ENCODE data around the gene SOX8.

The SOX8 gene

GRCh38 chr16:1020091-1020399 is 38.5 kb downstream of the SOX8 start:
- no peak overlapping the region for H3K27ac ChIP-seq (ENCODE audit: low read depth, low read length, poor library complexity, severe bottlenecking)
- TF ChIP-seq CTCF (IDR thresholded peaks at IDR 0.05; ENCODE audit: low read length) (no peak), EZH2 (IDR thresholded peaks at IDR 0.05; ENCODE audit: borderline replicate concordance, low read length) (no peak)
- H3K79me2 ChIP-seq (ENCODE audit: insufficient read depth, low read length): no peaks in the 10 kb centered on the region
- 0 out of 2 replicates have a peak, but pooled peaks cover 4% of the 10 kb centered on the region for H3K27me3 ChIP-seq (ENCODE audit: insufficient read depth, low read length)
- H3K36me3 ChIP-seq (ENCODE audit: insufficient read depth, low read length): no peaks in the 10 kb centered on the region
- H3K4me3 ChIP-seq (ENCODE audit: low read depth, low read length, poor library complexity, severe bottlenecking): no peak overlapping the region
- H3F3A ChIP-seq (ENCODE audit: insufficient read depth, low read length): no peaks in the 10 kb centered on the region
- H3K4me1 ChIP-seq (ENCODE audit: insufficient read depth, low read length, severe bottlenecking): no peaks in the 10 kb centered on the region
- H4K20me1 ChIP-seq (ENCODE audit: insufficient read depth, low read length): no peaks in the 10 kb centered on the region
- no peak overlapping the region for H2AFZ ChIP-seq (ENCODE audit: low read length)
- H3K9me2 ChIP-seq (ENCODE audit: low read depth, low read length): no peaks in the 10 kb centered on the region
- H3K9me3 ChIP-seq (ENCODE audit: low read length): no peaks in the 10 kb centered on the region
- H3K4me2 ChIP-seq (ENCODE audit: low read length): no peak overlapping the region
- no peak overlapping the region for H3K9ac ChIP-seq (ENCODE audit: low read length)

- TF ChIP-seq EZH2 (IDR thresholded peaks at IDR 0.05; ENCODE audit: borderline replicate concordance, low read length) (no peak), CTCF (IDR thresholded peaks at IDR 0.05; ENCODE audit: low read length) (no peak)
- H3K79me2 ChIP-seq (ENCODE audit: insufficient read depth, low read length): no peaks in the 10 kb centered on the region
- 0 out of 2 replicates have a peak, but pooled peaks cover 4% of the 10 kb centered on the region for H3K27me3 ChIP-seq (ENCODE audit: insufficient read depth, low read length)
- H3K4me1 ChIP-seq (ENCODE audit: insufficient read depth, low read length, severe bottlenecking): no peaks in the 10 kb centered on the region
- no peaks in the 10 kb centered on the region for H3K9me3 ChIP-seq (ENCODE audit: low read length)
- no peaks in the 10 kb centered on the region for H4K20me1 ChIP-seq (ENCODE audit: insufficient read depth, low read length)
- no peaks in the 10 kb centered on the region for H3K36me3 ChIP-seq (ENCODE audit: insufficient read depth, low read length)
- no peak overlapping the region for H3K27ac ChIP-seq (ENCODE audit: low read depth, low read length, poor library complexity, severe bottlenecking)
- H3K9ac ChIP-seq (ENCODE audit: low read length): no peak overlapping the region
- H2AFZ ChIP-seq (ENCODE audit: low read length): no peak overlapping the region
- no peak overlapping the region for H3K4me2 ChIP-seq (ENCODE audit: low read length)
- no peaks in the 10 kb centered on the region for H3K9me2 ChIP-seq (ENCODE audit: low read depth, low read length)
- no peak overlapping the region for H3K4me3 ChIP-seq (ENCODE audit: low read depth, low read length, poor library complexity, severe bottlenecking)
- H3F3A ChIP-seq (ENCODE audit: insufficient read depth, low read length): no peaks in the 10 kb centered on the region
Observed at GRCh38 chr16:1020591-1020990, 39.0 kb downstream of the SOX8 start.

- 0 out of 2 replicates have a peak, but pooled peaks cover 4% of the 10 kb centered on the region for H3K27me3 ChIP-seq (ENCODE audit: insufficient read depth, low read length)
Observed at GRCh38 chr16:1021553-1022160, 40.1 kb downstream of the SOX8 start.

More at GRCh38 chr16:1021553-1022160, 40.1 kb downstream of the SOX8 start:
- Histone ChIP-seq H3K27ac (ENCODE audit: low read depth, low read length, poor library complexity, severe bottlenecking) (no peak overlapping the region), H2AFZ (ENCODE audit: low read length) (no peak overlapping the region), H3K9me3 (ENCODE audit: low read length) (no peaks in the 10 kb centered on the region), H4K20me1 (ENCODE audit: insufficient read depth, low read length) (no peaks in the 10 kb centered on the region), H3K9me2 (ENCODE audit: low read depth, low read length) (no peaks in the 10 kb centered on the region), H3K4me1 (ENCODE audit: insufficient read depth, low read length, severe bottlenecking) (no peaks in the 10 kb centered on the region), H3K4me3 (ENCODE audit: low read depth, low read length, poor library complexity, severe bottlenecking) (no peak overlapping the region), H3K36me3 (ENCODE audit: insufficient read depth, low read length) (no peaks in the 10 kb centered on the region), H3K9ac (ENCODE audit: low read length) (no peak overlapping the region), H3F3A (ENCODE audit: insufficient read depth, low read length) (no peaks in the 10 kb centered on the region), H3K4me2 (ENCODE audit: low read length) (no peak overlapping the region), H3K79me2 (ENCODE audit: insufficient read depth, low read length) (no peaks in the 10 kb centered on the region)
- TF ChIP-seq EZH2 (IDR thresholded peaks at IDR 0.05; ENCODE audit: borderline replicate concordance, low read length): no peak
- no peak for TF ChIP-seq CTCF (IDR thresholded peaks at IDR 0.05; ENCODE audit: low read length)
